Measurements from ENCODE around the gene NUDT16L1. TPM values are rescaled to one million over a fixed set of nuclear protein-coding genes. Genes with fewer than 3 reads are reported as not detected.

The NUDT16L1 gene
- total and polyA plus RNA-seq, 2 of the 8 experiments (the other 6 are each of a cell fraction or from before 2014, with no cell fraction given) = 34.8 to 77.3 TPM

- TF ChIP-seq, protein P1, sequence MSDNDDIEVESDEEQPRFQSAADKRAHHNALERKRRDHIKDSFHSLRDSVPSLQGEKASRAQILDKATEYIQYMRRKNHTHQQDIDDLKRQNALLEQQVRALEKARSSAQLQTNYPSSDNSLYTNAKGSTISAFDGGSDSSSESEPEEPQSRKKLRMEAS (IDR thresholded peaks at IDR 0.05) = no peak
- no peak for TF ChIP-seq TAF7 (optimal IDR thresholded peaks at IDR 0.05; ENCODE audit: borderline replicate concordance, low read depth, low read length)
- no peak for TF ChIP-seq USF2 (IDR thresholded peaks at IDR 0.05; ENCODE audit: low read length)
- no peak for TF ChIP-seq SP4 (IDR thresholded peaks at IDR 0.05; ENCODE audit: low read length)
- TF ChIP-seq SIX5 (IDR thresholded peaks at IDR 0.05; ENCODE audit: low read depth, low read length) = no peak
- no peak for TF ChIP-seq SIRT6 (IDR thresholded peaks at IDR 0.05; ENCODE audit: low read length)
- no peak for TF ChIP-seq CREB1 (IDR thresholded peaks at IDR 0.05)
Observed at GRCh38 chr16:4685292-4685691, 8.1 kb upstream of the NUDT16L1 start (continued).

Data from H1 (cell line).